PFSK-1 (cell line): ENCODE data around the gene VTN.

ENCODE experiments used
- POLR2AphosphoS5 ChIP-seq: IDR thresholded peaks from 2 replicates; pipeline ENCODE4 v1.6.1; 2012; ENCODE audit warnings: low read depth, mild to moderate bottlenecking, control low read depth, low read length, moderate library complexity
- REST ChIP-seq, 2 experiments: IDR thresholded peaks; 2 replicates each; pipeline versions ENCODE4 v1.6.1 to v1.8.0; 2011 to 2012; ENCODE audit warnings: low read depth in 2 of 2, low read length in 2 of 2, control low read depth in 1 of 2, inconsistent platforms in 1 of 2, mild to moderate bottlenecking in 1 of 2, moderate library complexity in 1 of 2; ENCODE audit not compliant: insufficient read depth in 1 of 2
- TAF1 ChIP-seq: IDR thresholded peaks from 2 replicates; pipeline ENCODE4 v1.6.1; 2012; ENCODE audit warnings: low read length, control low read depth, borderline replicate concordance; ENCODE audit not compliant: insufficient read depth

GRCh38 chr17:28343491-28343932 is 26.6 kb downstream of the VTN start:
- TF ChIP-seq POLR2AphosphoS5 = no peak
- TF ChIP-seq TAF1 = no peak
- no peak for TF ChIP-seq REST (IDR thresholded peaks at IDR 0.05; ENCODE audit: insufficient read depth in 1 of 2, low read depth in 2 of 2, low read length in 2 of 2)
